Measurements from ENCODE around the gene KLHDC3.

The KLHDC3 gene

GRCh38 chr6:42969934-42970333, 44.1 kb upstream of the KLHDC3 start:
- H3K4me3 ChIP-seq (ENCODE audit: low read depth, low read length): no peak overlapping the region
- no peak for DNase-seq (ENCODE audit: low read depth)
- TF ChIP-seq CTCF (conservative IDR thresholded peaks at IDR 0.05; ENCODE audit: low read depth, low read length): no peak

GRCh38 chr6:42970871-42971612, 43.0 kb upstream of the KLHDC3 start:
- no peak for TF ChIP-seq CTCF (conservative IDR thresholded peaks at IDR 0.05; ENCODE audit: low read depth, low read length)
- H3K4me3 ChIP-seq (ENCODE audit: low read depth, low read length): no peak overlapping the region
- peak; percentile 19 for DNase-seq (ENCODE audit: low read depth)

- H3K4me3 ChIP-seq (ENCODE audit: low read depth, low read length): no peak overlapping the region
- no peak for DNase-seq (ENCODE audit: low read depth)
- TF ChIP-seq CTCF (conservative IDR thresholded peaks at IDR 0.05; ENCODE audit: low read depth, low read length): no peak
Observed at GRCh38 chr6:42971746-42972327, 42.2 kb upstream of the KLHDC3 start.

- no peak for DNase-seq (ENCODE audit: low read depth)
- H3K4me3 ChIP-seq (ENCODE audit: low read depth, low read length): no peak overlapping the region
- TF ChIP-seq CTCF (conservative IDR thresholded peaks at IDR 0.05; ENCODE audit: low read depth, low read length): no peak
Observed at GRCh38 chr6:42973926-42974325, 40.1 kb upstream of the KLHDC3 start.

- no peak for TF ChIP-seq CTCF (conservative IDR thresholded peaks at IDR 0.05; ENCODE audit: low read depth, low read length)
- no peak for DNase-seq (ENCODE audit: low read depth)
- H3K4me3 ChIP-seq (ENCODE audit: low read depth, low read length): no peak overlapping the region
Observed at GRCh38 chr6:42974919-42975505, 39.0 kb upstream of the KLHDC3 start.

GRCh38 chr6:42978487-42978838, 35.6 kb upstream of the KLHDC3 start:
- TF ChIP-seq CTCF (conservative IDR thresholded peaks at IDR 0.05; ENCODE audit: low read depth, low read length): no peak
- H3K4me3 ChIP-seq (ENCODE audit: low read depth, low read length): peak overlapping the region; percentile 82
- peak; percentile 18 for DNase-seq (ENCODE audit: low read depth)
